Cardiac muscle cell (in vitro differentiated cells and primary cell): ENCODE measurements around the gene COPE. TPM values are rescaled to one million over a fixed set of nuclear protein-coding genes. Genes with fewer than 3 reads are reported as not detected.

Experiments used
- DNase-seq, 2 donors: peaks; one replicate each; pipeline versions ENCODE4 v3.0.0 to v3.0.0-alpha.2; 2010 to 2017; ENCODE audit warnings: low read depth in 1 of 2, low spot score in 1 of 2
- H3K27ac ChIP-seq: fragments of 200-600 bp; sonication (generic); 2 replicates; pipeline ENCODE4 v1.5.1; 2016
- H3K27me3 ChIP-seq: fragments of 200-600 bp; sonication (generic); 2 replicates; pipeline ENCODE4 v1.6.0; 2016; ENCODE audit warnings: control low read depth
- H3K36me3 ChIP-seq: fragments of 200-600 bp; sonication (generic); 2 replicates; pipeline ENCODE4 v1.5.1; 2016; ENCODE audit warnings: control low read depth
- H3K4me1 ChIP-seq: fragments of 200-600 bp; sonication (generic); 2 replicates; pipeline ENCODE4 v1.8.1; 2017; ENCODE audit warnings: low read depth, mild to moderate bottlenecking, mixed run types
- H3K4me3 ChIP-seq: fragments of 200-600 bp; sonication (generic); 2 replicates; pipeline ENCODE4 v1.5.1; 2016; ENCODE audit warnings: mild to moderate bottlenecking
- H3K9me3 ChIP-seq: fragments of 200-600 bp; sonication (generic); 2 replicates; pipeline ENCODE4 v1.5.1; 2017; ENCODE audit warnings: low read depth, mild to moderate bottlenecking, control low read depth
- CTCF ChIP-seq: IDR thresholded peaks from 2 replicates; pipeline ENCODE4 v1.5.1; 2012; ENCODE audit warnings: low read depth, mild to moderate bottlenecking, low read length
- polyA plus RNA-seq: library from polyadenylated mRNA; unstranded; fragments of >200 nt; fragmentation: Nextera tagmentation; extraction: Ambion mirVana; gene quantifications from 2 replicates; pipeline ENCODE4 v1.2.1, GENCODE V29; 2016
- total RNA-seq: library from RNA; depleted of rRNA; stranded (reverse); fragments of >200 nt; gene quantifications from 2 replicates; pipeline ENCODE4 v1.2.3, GENCODE V29; 2016

Gene COPE
- total and polyA plus RNA-seq, 2 experiments from 2014 or later, result 306 to 523 TPM

- TF ChIP-seq CTCF, result no peak
- H3K9me3 ChIP-seq, result no peaks in the 10 kb centered on the region
- no peak overlapping the region for H3K4me3 ChIP-seq
- no peak overlapping the region for H3K27ac ChIP-seq
- peaks cover 5% of the 10 kb centered on the region for H3K4me1 ChIP-seq
- DNase-seq, result no peak
- H3K36me3 ChIP-seq, result peaks cover 8% of the 10 kb centered on the region
- H3K27me3 ChIP-seq, result no peaks in the 10 kb centered on the region
Observed at GRCh38 chr19:18870531-18871172, 48.5 kb downstream of the COPE start.

- Histone ChIP-seq H3K9me3 (no peaks in the 10 kb centered on the region), H3K4me1 (peaks cover 5% of the 10 kb centered on the region), H3K27me3 (no peaks in the 10 kb centered on the region), H3K4me3 (no peak overlapping the region), H3K27ac (no peak overlapping the region), H3K36me3 (peaks cover 14% of the 10 kb centered on the region)
- no peak for TF ChIP-seq CTCF
- no peak for DNase-seq
Observed at GRCh38 chr19:18869781-18870530, 49.2 kb downstream of the COPE start.

- DNase-seq, result peak in 1 of 2 donors; percentile 25
- peaks cover 16% of the 10 kb centered on the region for H3K36me3 ChIP-seq
- H3K27ac ChIP-seq, result no peak overlapping the region
- no peak for TF ChIP-seq CTCF
- H3K27me3 ChIP-seq, result no peaks in the 10 kb centered on the region
- H3K4me3 ChIP-seq, result no peak overlapping the region
- H3K9me3 ChIP-seq, result no peaks in the 10 kb centered on the region
- H3K4me1 ChIP-seq, result peaks cover 5% of the 10 kb centered on the region
Observed at GRCh38 chr19:18869023-18869618, 50.1 kb downstream of the COPE start.

GRCh38 chr19:18868380-18869022 is 50.7 kb downstream of the COPE start:
- DNase-seq, result no peak
- Histone ChIP-seq H3K27ac (no peak overlapping the region), H3K27me3 (no peaks in the 10 kb centered on the region), H3K4me1 (peaks cover 5% of the 10 kb centered on the region), H3K9me3 (no peaks in the 10 kb centered on the region), H3K36me3 (peaks cover 22% of the 10 kb centered on the region), H3K4me3 (no peak overlapping the region)
- no peak for TF ChIP-seq CTCF

- no peak overlapping the region for H3K27ac ChIP-seq
Observed at GRCh38 chr19:18867751-18868150, 51.4 kb downstream of the COPE start.

More at GRCh38 chr19:18867751-18868150, 51.4 kb downstream of the COPE start:
- Histone ChIP-seq H3K27me3 (no peaks in the 10 kb centered on the region), H3K9me3 (no peaks in the 10 kb centered on the region), H3K36me3 (peaks cover 25% of the 10 kb centered on the region), H3K4me1 (peaks cover 5% of the 10 kb centered on the region), H3K4me3 (no peak overlapping the region)
- no peak for TF ChIP-seq CTCF
- no peak for DNase-seq
